Body of pancreas (tissue), 4 donors: ENCODE data around the gene SALL2.

Experiments used
- POLR2A ChIP-seq, 3 donors: fragments of 450-650 bp; IDR thresholded peaks; one replicate each; pipeline ENCODE4 v1.6.1; 2016; ENCODE audit warnings: antibody characterized with exemption in 3 of 3, mild to moderate bottlenecking in 2 of 3
- TF ChIP-seq, protein P1 (sequence below), 7 experiments: fragments of 450-650 bp in 4 of 7; fragments of 200-600 bp in 3 of 7; sonication (generic) in 3 of 7; IDR thresholded peaks; one replicate each; pipeline ENCODE4 v1.5.1; 2016 to 2019; ENCODE audit warnings: antibody characterized with exemption in 7 of 7

DNA sequence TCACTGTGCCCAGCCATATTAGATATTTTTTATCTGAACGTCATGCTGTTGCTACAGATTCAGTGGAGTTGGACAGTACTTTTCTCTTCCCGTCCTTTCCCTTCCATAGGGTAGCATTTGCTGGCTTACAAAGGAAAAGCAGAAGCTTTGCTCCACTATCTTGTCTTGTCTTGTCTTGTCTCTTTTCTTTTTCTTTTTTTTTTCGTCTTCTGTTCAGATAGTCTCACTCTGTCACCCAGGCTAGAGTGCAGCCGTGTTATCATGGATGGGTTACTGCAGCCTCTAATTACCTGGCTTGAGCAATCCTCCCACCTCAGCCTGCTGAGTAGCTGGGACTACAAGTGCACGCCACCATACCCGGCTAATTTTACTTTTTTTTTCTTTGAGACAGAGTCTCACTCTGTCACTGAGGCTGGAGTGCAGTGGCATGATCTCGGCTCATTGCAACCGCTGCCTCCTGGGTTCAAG is 32.6 kb upstream of the SALL2 start:
- TF ChIP-seq, protein P1, sequence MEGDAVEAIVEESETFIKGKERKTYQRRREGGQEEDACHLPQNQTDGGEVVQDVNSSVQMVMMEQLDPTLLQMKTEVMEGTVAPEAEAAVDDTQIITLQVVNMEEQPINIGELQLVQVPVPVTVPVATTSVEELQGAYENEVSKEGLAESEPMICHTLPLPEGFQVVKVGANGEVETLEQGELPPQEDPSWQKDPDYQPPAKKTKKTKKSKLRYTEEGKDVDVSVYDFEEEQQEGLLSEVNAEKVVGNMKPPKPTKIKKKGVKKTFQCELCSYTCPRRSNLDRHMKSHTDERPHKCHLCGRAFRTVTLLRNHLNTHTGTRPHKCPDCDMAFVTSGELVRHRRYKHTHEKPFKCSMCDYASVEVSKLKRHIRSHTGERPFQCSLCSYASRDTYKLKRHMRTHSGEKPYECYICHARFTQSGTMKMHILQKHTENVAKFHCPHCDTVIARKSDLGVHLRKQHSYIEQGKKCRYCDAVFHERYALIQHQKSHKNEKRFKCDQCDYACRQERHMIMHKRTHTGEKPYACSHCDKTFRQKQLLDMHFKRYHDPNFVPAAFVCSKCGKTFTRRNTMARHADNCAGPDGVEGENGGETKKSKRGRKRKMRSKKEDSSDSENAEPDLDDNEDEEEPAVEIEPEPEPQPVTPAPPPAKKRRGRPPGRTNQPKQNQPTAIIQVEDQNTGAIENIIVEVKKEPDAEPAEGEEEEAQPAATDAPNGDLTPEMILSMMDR (IDR thresholded peaks at IDR 0.05), result no peak
- TF ChIP-seq POLR2A (IDR thresholded peaks at IDR 0.05), result no peak
